Pancreas (tissue), 10 donors: Measurements from ENCODE around the gene PKIB. TPM values are rescaled to one million over a fixed set of nuclear protein-coding genes. Genes with fewer than 3 reads are reported as not detected.
"Not testable (repeated sequence)": the region's sequence is repeated elsewhere in the genome, so short reads cannot be mapped to it uniquely, and the experiment has no call there.

ENCODE experiments used
- ATAC-seq, 4 donors: fragments of 200-7000 bp; cut with Tn5 transposase; one replicate each; pipeline versions ENCODE4 v1.8.0 to v1.9.1; 2020; ENCODE audit warnings: mild to moderate bottlenecking in 4 of 4, moderate library complexity in 4 of 4
- DNase-seq, 6 donors: peaks; one replicate each; pipeline ENCODE4 v3.0.0-alpha.2; 2020
- FAIRE-seq: peaks from 2 replicates; lab custom pipeline; 2012; peaks lifted over from hg19 to GRCh38; lab: Jason Lieb, UNC
- H3K27ac ChIP-seq, 4 donors: fragments of 200-600 bp; sonication (generic); 1 replicate in 3 of 4; 2 replicates in 1 of 4; pipeline versions ENCODE4 v1.5.0 to v1.8.0; 2020
- H3K27me3 ChIP-seq, 4 donors: fragments of 200-600 bp; one replicate each; pipeline ENCODE4 v1.8.0; 2021
- H3K36me3 ChIP-seq, 3 donors: fragments of 200-600 bp; sonication (generic) in 1 of 3; one replicate each; pipeline versions ENCODE4 v1.5.0 to v1.8.0; 2020 to 2021
- H3K4me1 ChIP-seq, 3 donors: fragments of 200-600 bp; one replicate each; pipeline ENCODE4 v1.8.0; 2021
- H3K4me3 ChIP-seq, 4 donors: fragments of 200-600 bp; sonication (generic) in 2 of 4; one replicate each; pipeline versions ENCODE4 v1.5.0 to v1.8.0; 2020 to 2021
- H3K9me3 ChIP-seq, 4 donors: fragments of 200-600 bp; one replicate each; pipeline ENCODE4 v1.8.0; 2021
- WGBS, 2 donors: extraction: QIAGEN DNeasy Blood & Tissue Kit; methylation state at CpG; one replicate each; pipeline ENCODE4 v1.1.7; 2013; 5-methylcytosine and 5-hydroxymethylcytosine counted together
- intact Hi-C, 3 donors: fragments of 100-400 bp; cut with DNase I; formaldehyde crosslinking; loops; one replicate each; pipeline versions ENCODE4 v1.11.1 to v1.14.2; 2022
- polyA plus RNA-seq, 2 donors: library from polyadenylated mRNA; stranded (reverse); fragments of 200-250 nt; gene quantifications; one replicate each; pipeline ENCODE4 v1.2.3, GENCODE V29; 2013
- total RNA-seq, 6 donors: library from RNA; stranded (reverse); fragmentation: NEBNext Ultra II Directional in 4 of 6; extraction: Animal tissue kit (Norgen Biotek cat#: 25700) in 4 of 6; gene quantifications; one replicate each; pipeline versions ENCODE4 v1.2.1 to v1.2.4, GENCODE V29; 2021 to 2023
- TF ChIP-seq, protein P1 (sequence below), 4 donors: fragments of 200-600 bp; sonication (generic) in 3 of 4; IDR thresholded peaks; one replicate each; pipeline versions ENCODE4 v1.5.0 to v1.8.0; 2021; ENCODE audit warnings: antibody characterized with exemption in 4 of 4
- donor health status: healthy with polysubstance abuse.
- donor health status: DM: no; HTN: no; CAD: no; lungs with moderate emphysema.
- donor health status: DM: no; HTN: no; CAD: no.
- donor health status: control.
- donor health status: control.
- donor health status: Bipolar disorder and iron deficiency.
- donor health status: DM: yes; HTN: yes; CAD: no.
- donor health status: DM: no; HTN: no; CAD: no.
- donor health status: DM: no; HTN: no; CAD: no.
- donor health status: DM: yes; HTN: yes; CAD: no.

PKIB gene
- total and polyA plus RNA-seq, 8 donors: 1.2 to 21.1 (median 5.4) TPM

DNA sequence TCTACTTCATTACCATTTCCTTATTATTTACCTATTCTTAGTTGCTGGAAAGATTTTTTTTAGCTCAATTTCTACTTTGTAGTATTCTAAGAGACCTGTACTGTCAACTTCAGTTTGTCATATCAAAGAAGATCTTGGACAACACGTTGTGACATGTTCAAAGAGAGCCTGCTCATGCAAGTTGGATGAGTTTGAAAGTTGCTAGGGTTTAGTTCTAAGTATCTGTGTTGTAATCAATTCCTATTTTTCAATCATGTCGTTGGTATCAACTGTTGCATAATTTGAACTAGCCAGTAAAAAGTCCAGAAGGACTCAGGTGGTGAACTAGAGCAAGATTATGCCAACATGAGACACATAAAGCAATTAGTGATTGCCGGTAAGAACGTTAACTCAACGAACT, 30.2 kb downstream of the PKIB start:
- H3K4me1 ChIP-seq: peaks cover 0 to 3% (median 0%) of the 10 kb centered on the region in 3 donors
- DNase-seq: no peak
- no peak overlapping the region for H3K4me3 ChIP-seq
- TF ChIP-seq, protein P1, sequence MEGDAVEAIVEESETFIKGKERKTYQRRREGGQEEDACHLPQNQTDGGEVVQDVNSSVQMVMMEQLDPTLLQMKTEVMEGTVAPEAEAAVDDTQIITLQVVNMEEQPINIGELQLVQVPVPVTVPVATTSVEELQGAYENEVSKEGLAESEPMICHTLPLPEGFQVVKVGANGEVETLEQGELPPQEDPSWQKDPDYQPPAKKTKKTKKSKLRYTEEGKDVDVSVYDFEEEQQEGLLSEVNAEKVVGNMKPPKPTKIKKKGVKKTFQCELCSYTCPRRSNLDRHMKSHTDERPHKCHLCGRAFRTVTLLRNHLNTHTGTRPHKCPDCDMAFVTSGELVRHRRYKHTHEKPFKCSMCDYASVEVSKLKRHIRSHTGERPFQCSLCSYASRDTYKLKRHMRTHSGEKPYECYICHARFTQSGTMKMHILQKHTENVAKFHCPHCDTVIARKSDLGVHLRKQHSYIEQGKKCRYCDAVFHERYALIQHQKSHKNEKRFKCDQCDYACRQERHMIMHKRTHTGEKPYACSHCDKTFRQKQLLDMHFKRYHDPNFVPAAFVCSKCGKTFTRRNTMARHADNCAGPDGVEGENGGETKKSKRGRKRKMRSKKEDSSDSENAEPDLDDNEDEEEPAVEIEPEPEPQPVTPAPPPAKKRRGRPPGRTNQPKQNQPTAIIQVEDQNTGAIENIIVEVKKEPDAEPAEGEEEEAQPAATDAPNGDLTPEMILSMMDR (IDR thresholded peaks at IDR 0.05): no peak
- WGBS, 2 donors: 77 to 85% methylated on average over 5 of the region's 5 CpGs
- no peaks in the 10 kb centered on the region for H3K36me3 ChIP-seq
- no peak for ATAC-seq
- no peak for FAIRE-seq
- no peaks in the 10 kb centered on the region for H3K9me3 ChIP-seq
- H3K27ac ChIP-seq: no peak overlapping the region
- no peaks in the 10 kb centered on the region for H3K27me3 ChIP-seq
- intact Hi-C loops: no loop called here

DNA sequence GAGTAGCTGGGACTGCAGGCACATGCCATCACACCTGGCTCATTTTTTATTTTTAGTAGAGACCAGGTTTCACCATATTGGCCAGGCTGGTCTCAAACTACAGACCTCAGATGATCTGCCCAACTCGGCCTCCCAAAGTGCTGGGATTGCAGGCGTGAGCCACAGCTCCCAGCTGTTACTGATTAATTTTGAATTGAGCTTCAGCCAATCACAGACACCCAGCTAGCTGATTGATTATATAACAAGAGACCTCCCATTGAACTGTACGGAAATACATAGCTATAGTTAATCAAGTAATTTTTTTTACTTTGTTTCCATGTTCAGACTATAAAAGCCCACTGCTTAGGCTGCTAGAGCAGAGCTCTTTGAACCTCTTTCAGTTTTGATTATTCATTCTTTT, 31.6 kb downstream of the PKIB start:
- WGBS, 2 donors: 30 to 34% methylated on average over 3 of the region's 3 CpGs
- intact Hi-C loops: no loop called here
- no peaks in the 10 kb centered on the region for H3K27me3 ChIP-seq
- no peaks in the 10 kb centered on the region for H3K9me3 ChIP-seq
- no peak for FAIRE-seq
- no peaks in the 10 kb centered on the region for H3K36me3 ChIP-seq
- DNase-seq: peak in 2 of 6 donors; percentile 21 to 36
- no peak overlapping the region for H3K27ac ChIP-seq
- peak; percentile 51 to 68 (median 60) for ATAC-seq
- no peak overlapping the region for H3K4me3 ChIP-seq
- H3K4me1 ChIP-seq: peaks cover 0 to 3% (median 0%) of the 10 kb centered on the region in 3 donors
- TF ChIP-seq, protein P1 (IDR thresholded peaks at IDR 0.05): no peak

DNA sequence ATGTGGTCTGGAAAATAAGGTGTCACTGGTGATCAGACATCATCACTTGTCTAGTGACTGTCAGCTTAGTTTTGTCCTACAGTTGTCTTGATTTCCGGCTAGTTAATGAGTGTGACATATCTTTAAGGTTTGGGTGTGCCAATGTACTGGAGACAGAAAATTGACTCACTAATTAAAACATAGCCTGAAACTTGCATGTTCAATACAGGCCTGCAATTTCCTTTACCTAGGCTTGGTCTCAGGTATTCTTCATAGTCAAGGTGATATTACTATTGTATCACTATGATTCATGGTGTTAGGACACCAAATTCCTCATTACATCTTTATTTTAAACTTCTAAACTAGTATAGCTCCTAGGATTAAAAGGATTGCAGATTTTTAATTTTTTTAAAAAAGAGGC, 32.4 kb downstream of the PKIB start:
- H3K27me3 ChIP-seq, H3K4me1 ChIP-seq, intact Hi-C loops, H3K9me3 ChIP-seq, H3K27ac ChIP-seq, DNase-seq, FAIRE-seq, H3K36me3 ChIP-seq, H3K4me3 ChIP-seq: not testable (repeated sequence)
- ATAC-seq: peak in 1 of 4 donors; percentile 14
- WGBS, 2 donors: 89 to 91% methylated on average over 1 of the region's 1 CpG

DNA sequence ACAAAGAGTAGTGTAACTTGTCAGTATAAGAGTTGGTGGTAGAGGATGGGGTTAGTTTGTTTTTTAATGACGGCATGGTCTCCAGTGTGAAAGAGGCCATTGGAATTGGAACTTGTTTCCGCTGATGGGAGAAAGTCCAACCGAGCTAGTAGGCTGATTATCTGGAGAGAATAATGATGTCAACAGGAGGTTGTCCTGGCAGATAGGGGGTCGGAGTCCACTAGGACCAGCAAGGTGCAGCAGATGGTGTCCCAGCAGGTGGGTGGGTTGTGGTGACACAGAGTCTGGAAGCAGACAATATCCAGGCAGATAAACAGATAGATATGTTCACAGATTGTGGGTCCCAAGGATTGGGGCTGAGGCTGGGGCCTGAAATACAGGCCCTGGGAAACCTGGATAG, 35.1 kb downstream of the PKIB start:
- no peak for FAIRE-seq
- TF ChIP-seq, protein P1 (IDR thresholded peaks at IDR 0.05): no peak

DNA sequence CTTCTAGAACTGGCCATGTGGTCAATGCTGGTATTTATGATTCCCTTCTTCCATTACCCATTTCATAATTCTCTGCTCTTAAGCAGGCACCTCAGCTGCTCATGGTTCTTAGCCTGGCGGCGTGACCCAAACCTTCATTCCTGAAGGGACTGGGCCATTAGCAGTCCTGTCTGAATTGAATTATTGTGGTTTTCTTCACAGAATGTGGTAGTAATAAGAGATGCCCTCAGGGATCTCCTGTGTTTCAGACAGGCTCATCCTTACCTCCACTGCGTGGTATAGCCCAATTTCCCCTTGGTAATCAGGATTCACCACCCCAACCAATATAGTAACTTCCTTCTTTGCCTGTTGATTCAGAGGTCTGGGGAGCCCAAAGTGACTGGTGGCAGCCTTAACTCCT, 37.6 kb downstream of the PKIB start:
- TF ChIP-seq, protein P1 (IDR thresholded peaks at IDR 0.05): no peak
- intact Hi-C loops: no loop called here
- FAIRE-seq: no peak
- no peak for DNase-seq
- H3K36me3 ChIP-seq: no peaks in the 10 kb centered on the region
- H3K27ac ChIP-seq: no peak overlapping the region
- H3K4me3 ChIP-seq: no peak overlapping the region
- no peaks in the 10 kb centered on the region for H3K27me3 ChIP-seq
- no peak for ATAC-seq
- H3K4me1 ChIP-seq: no peaks in the 10 kb centered on the region
- 81 to 96% methylated on average over 3 of the region's 3 CpGs for WGBS, 2 donors
- no peaks in the 10 kb centered on the region for H3K9me3 ChIP-seq

More for the DNA sequence above, 35.1 kb downstream of the PKIB start:
- Histone ChIP-seq H3K27me3 (no peaks in the 10 kb centered on the region), H3K9me3 (no peaks in the 10 kb centered on the region), H3K27ac (no peak overlapping the region), H3K4me1 (peaks cover 0 to 3% (median 0%) of the 10 kb centered on the region in 3 donors), H3K36me3 (no peaks in the 10 kb centered on the region), H3K4me3 (no peak overlapping the region)
- no peak for ATAC-seq
- 83 to 89% methylated on average over 4 of the region's 4 CpGs for WGBS, 2 donors
- intact Hi-C loops: no loop called here
- no peak for DNase-seq
